HG03045 (cell line): Measurements from ENCODE around the gene GPR155.
A peak's percentile ranks its signal among the peaks of the same experiment; 100 is the strongest.
"Not testable (repeated sequence)": the region's sequence is repeated elsewhere in the genome, so short reads cannot be mapped to it uniquely, and the experiment has no call there.

Experiments used
- ATAC-seq: cut with Tn5 transposase; IDR thresholded peaks from one replicate; pipeline ENCODE4 v1.9.1; 2021; ENCODE audit warnings: mild to moderate bottlenecking, moderate library complexity; ENCODE audit not compliant: unreplicated experiment

The GPR155 gene

DNA sequence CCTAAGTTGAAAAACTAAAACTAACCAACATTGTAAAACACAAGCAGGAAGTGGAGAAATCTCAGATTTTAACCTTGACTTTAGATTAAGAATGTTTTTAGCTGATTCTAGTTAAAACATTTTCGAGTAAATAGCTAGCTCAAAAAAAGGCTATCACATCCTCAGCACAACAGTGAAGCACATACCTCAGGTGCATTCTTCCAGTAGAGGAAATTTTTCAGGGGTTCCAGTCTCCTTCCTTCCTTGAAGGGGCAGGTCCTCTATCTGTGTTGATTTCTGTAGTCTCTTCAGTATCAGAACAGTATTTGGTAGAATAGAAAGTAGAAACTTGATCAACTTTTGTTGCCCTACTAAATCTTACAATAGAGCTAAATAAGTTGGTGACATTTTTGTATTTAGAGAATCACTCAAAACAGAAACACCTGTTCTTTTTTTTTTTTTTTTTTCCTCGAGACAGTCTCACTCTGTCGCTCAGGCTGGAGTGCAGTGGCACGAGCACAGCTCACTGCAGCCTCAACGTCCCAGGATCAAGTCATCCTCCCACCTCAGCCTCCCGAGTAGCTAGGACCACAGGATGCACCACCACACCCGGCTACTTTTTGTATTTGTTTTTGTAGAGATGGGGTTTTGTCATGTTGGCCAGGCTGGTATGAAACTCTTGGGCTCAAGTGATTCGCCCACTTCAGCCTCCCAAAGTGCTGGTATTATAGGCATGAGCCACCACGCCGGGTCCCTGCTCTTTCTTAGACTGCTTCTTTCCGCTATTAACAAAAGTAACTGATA is 6.9 kb upstream of the GPR155 start:
- ATAC-seq: peak; percentile 30

- peak; percentile 93 for ATAC-seq
Measured at GRCh38 chr2:174492963-174493431, 6.2 kb upstream of the GPR155 start.

GRCh38 chr2:174491947-174492346 is 5.1 kb upstream of the GPR155 start:
- no peak for ATAC-seq

GRCh38 chr2:174490051-174490450 is 3.2 kb upstream of the GPR155 start:
- no peak for ATAC-seq

GRCh38 chr2:174489520-174489919 is 2.7 kb upstream of the GPR155 start:
- ATAC-seq: not testable (repeated sequence)

GRCh38 chr2:174487820-174488162 is 962 bp upstream of the GPR155 start:
- ATAC-seq: no peak

DNA sequence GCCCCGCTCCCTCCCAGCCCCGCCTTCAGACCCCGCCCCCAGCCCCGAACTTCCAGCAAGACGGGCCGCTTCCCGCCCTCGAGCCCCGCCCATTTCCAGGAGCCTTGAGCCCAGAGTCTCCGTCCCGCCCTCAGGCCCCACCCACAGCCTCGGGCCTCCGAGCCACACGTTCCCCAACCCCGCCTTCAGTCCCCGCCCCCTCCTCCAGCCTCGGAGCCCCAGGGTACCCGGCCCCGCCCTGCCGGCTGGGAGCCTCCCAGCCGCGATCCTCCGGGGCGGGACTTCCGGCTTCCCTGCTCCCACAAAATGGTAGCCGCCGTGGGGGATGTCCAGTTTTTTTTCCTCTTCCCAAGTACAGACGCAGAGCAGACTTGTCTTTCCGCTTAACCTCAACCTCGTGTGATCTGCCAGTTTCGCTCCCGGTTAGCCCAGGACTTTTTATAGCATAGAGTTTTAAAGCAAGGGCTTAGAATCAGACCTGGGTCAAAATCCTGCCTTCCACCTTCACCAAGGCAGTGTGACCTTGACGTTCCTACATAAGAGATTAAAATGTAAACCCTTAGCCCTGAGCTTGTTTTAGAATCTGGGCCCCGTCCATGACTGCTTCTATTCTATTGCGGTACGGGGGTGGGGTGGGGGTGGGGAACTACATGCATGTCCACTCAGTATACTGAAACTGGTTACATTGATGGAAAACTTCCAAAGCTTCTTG is 435 bp upstream of the GPR155 start:
- ATAC-seq: peak; percentile 92

DNA sequence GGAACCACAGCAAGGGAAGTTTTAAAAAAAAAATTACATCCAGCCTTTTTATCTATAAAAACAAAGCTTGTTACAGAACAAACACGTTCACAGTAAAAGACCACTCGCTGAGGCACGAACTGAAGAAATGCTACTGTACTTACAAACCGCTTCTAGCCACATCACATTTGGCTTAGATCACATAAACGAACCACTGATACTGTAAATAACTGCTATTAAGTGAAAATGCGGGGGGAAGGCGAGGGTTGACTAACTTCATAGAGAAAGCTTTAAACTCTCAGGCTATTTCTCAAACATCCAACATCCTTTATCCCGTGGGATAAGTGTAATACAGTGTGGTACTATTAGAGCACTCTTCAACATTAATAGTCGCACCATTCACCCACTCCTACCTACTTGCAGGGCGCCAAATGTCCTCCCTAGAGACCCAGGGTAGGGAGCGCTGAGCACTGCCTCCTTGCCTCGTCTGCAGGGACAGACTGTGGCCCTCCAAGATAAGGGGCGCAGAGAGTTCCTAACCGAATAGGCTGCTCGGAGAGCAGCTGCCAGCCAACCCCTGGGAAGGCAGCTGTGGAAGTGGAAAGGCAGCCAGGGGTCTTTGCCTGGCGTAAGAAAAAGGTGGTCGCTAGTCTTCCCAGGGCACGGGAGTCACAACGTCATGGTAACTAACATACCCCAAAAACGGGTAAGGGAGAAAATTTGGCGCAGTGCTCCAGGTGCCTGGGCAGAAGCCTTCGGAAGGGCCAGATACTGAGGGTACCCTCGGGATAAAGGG is 854 bp downstream of the GPR155 start:
- ATAC-seq: no peak

- ATAC-seq: not testable (repeated sequence)
Measured at GRCh38 chr2:174485045-174485444, 1.8 kb downstream of the GPR155 start.

DNA sequence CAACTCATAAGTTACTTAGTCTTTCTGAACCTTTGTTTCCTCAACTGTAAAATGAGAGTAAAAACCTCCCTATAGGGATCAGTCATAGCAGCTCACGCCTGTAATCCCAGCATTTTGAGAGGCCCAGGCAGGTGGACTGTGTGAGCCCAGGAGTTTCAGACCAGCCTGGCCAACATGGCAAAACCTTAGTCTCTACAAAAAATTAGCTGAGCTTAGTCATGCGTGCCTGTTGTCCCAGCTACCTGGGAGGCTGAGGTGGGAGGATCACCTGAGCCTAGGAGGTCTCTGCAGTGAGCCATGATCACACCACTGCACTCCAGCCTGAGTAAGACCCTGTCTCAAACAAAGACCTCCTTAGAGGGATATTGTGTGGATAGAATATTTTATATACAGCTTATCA is 2.3 kb downstream of the GPR155 start:
- no peak for ATAC-seq

DNA sequence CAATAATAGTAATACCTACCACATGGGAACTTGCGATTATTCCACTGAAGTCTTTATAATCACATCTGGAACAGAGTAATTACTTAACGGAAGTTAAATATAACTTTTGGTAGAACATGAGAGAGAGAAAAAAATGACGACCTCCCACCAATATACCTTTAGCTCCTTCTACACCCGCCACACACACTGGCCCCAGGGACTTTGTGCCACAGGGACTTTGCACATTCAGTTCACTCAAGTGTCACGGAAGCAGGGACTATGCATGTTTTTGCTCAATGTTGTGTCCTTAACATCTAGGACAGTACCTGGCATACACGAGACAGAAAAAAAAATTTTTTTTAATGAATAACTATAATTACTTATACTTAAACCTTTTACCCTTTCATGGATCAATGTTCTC is 4.0 kb downstream of the GPR155 start:
- no peak for ATAC-seq

- no peak for ATAC-seq
Measured at GRCh38 chr2:174477759-174478158, 9.1 kb downstream of the GPR155 start.

- no peak for ATAC-seq
Measured at GRCh38 chr2:174473796-174474195, 13.0 kb downstream of the GPR155 start.

GRCh38 chr2:174465327-174465726 is 21.5 kb downstream of the GPR155 start:
- no peak for ATAC-seq

GRCh38 chr2:174461221-174461620 is 25.6 kb downstream of the GPR155 start:
- no peak for ATAC-seq

DNA sequence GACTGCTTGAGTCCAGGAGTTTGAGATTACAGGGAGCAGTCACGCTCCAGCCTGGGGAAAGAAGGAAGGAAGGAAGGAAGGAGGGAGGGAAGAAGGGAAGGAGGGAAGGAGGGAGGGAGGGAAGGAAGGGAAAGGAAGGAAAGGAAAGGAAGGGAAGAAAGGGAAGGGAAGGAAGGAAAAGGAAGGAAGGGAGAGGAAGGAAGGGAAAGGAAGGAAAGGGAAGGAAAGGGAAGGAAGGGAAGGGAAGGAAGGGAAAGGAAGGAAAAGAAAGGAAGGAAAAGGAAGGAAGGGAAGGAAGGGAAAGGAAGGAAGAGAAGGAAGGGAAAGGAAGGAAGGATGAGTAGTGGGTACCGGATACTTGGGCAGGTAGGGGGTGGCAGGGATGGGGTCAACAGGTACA is 32.3 kb downstream of the GPR155 start:
- no peak for ATAC-seq

- no peak for ATAC-seq
Measured at GRCh38 chr2:174450021-174450816, 36.6 kb downstream of the GPR155 start.

DNA sequence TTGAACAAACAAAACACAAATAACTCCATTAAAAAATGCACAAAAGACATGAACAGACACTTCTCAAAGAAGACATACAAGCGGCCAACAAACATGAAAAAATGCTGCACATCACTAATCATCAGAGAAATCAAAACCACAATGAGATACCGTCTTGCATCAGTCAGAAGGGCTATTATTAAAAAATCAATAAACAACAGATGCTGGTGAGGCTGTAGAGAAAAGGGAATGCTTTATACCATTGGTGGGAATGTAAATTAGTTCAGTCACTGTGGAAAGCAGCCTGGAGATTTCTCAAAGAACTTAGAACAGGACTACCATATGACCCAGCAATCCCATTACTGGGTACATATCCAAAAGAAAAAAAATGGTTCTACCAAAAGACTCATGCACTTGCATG is 37.8 kb downstream of the GPR155 start:
- ATAC-seq: no peak

DNA sequence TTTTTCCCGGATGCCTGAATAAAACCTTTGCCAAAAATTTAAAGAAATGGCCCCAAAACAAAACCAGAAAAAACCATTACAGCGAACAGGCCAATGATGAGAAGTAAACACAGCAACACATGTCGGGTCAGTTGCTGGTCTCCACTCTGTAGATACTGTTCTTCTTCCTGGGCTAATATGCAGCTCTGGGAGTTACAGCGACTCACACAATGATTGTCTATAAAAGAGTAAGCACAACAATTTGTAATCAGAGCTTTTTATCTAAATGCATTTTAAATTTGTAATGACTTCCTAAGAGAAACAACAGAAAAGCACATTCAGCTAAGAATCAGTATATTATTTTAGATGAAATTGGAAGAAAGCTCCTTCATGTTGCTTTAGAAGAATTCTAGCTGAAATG is 40.3 kb downstream of the GPR155 start:
- ATAC-seq: no peak

- ATAC-seq: no peak
Measured at GRCh38 chr2:174445248-174445647, 41.6 kb downstream of the GPR155 start.

DNA sequence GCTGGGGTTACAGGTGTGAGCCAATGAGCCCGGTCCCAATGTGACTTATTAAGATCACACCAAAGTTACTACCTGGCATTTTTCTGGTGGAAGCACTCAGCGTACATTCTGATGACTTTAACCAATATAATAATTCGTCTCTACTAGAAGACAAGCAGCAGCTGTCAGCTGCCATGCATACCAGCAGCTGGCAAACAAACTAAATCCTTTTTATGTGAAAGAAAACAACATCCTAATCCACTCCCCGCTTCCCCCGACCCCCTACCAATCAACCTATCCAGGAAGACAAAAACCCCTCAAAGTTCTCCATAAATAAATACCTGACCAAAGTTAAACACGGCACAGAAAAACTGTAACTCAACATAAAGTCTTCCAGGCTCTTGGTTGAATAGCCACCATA is 42.1 kb downstream of the GPR155 start:
- no peak for ATAC-seq
